ENCODE measurements around the gene MAGI1. TPM values are rescaled to one million over a fixed set of nuclear protein-coding genes. Genes with fewer than 3 reads are reported as not detected.

MAGI1 gene
- total RNA-seq, 1 experiment from 2014 or later: 58.2 TPM

- Mint-ChIP-seq H3K4me3 (peak overlapping the region; percentile 85), H3K4me1 (peaks cover 56% of the 10 kb centered on the region), H3K36me3 (no peaks in the 10 kb centered on the region), H3K27me3 (ENCODE audit: low read depth) (peaks cover 3% of the 10 kb centered on the region; the same call in 1 of the 2 replicates), H3K9me3 (no peaks in the 10 kb centered on the region), H3K27ac (peak overlapping the region; percentile 45; the same call in 1 of the 2 replicates)
- DNase-seq (ENCODE audit: low spot score): peak; percentile 85
- peak; percentile 77 for ATAC-seq
- CTCF ChIA-PET: interaction anchor here (1.4 to 3.5 kb wide), 2 partner anchors 28 to 115 kb away, joined by 4 to 13 read pairs; no protein-coding TSS in a partner anchor
- POLR2A ChIA-PET: interaction anchor here (0.8 to 1.2 kb wide), 5 partner anchors 10 to 158 kb away, joined by 3 to 4 read pairs (median 3); no protein-coding TSS in a partner anchor
- peak; percentile 88 for TF ChIP-seq E2F5 (CRISPR knock-in tag; IDR thresholded peaks at IDR 0.05)
- 0 out of 2 replicates have a peak, but pooled peaks have one; percentile 58 for TF ChIP-seq RELA (CRISPR knock-in tag; IDR thresholded peaks at IDR 0.05; ENCODE audit: borderline replicate concordance)
- no peak for TF ChIP-seq CREB1 (CRISPR knock-in tag; IDR thresholded peaks at IDR 0.05)
- peak; percentile 50; the same call in 1 of the 2 replicates for TF ChIP-seq TP53 (CRISPR knock-in tag; IDR thresholded peaks at IDR 0.05)
- TF ChIP-seq ATF1 (CRISPR knock-in tag; IDR thresholded peaks at IDR 0.05): no peak
- no peak for TF ChIP-seq ELF4 (CRISPR knock-in tag; IDR thresholded peaks at IDR 0.05; ENCODE audit: low read depth)
- no peak for TF ChIP-seq PREB (CRISPR knock-in tag; IDR thresholded peaks at IDR 0.05; ENCODE audit: borderline replicate concordance)
- TF ChIP-seq ATF2 (CRISPR knock-in tag; IDR thresholded peaks at IDR 0.05; ENCODE audit: borderline replicate concordance, low read depth): 0 out of 2 replicates have a peak, but pooled peaks have one; percentile 4
- no peak for TF ChIP-seq CTCF (IDR thresholded peaks at IDR 0.05)
- no peak for TF ChIP-seq E2F1 (CRISPR knock-in tag; IDR thresholded peaks at IDR 0.05)
- TF ChIP-seq MAX (CRISPR knock-in tag; IDR thresholded peaks at IDR 0.05): peak; percentile 96
- TF ChIP-seq SMAD4 (CRISPR knock-in tag; IDR thresholded peaks at IDR 0.05): 0 out of 2 replicates have a peak, but pooled peaks have one; percentile 14
- TF ChIP-seq FOXP1 (CRISPR knock-in tag; IDR thresholded peaks at IDR 0.05; ENCODE audit: borderline replicate concordance): peak; percentile 61; the same call in 1 of the 2 replicates
- TF ChIP-seq FOXP4 (CRISPR knock-in tag; IDR thresholded peaks at IDR 0.05): 0 out of 2 replicates have a peak, but pooled peaks have one; percentile 62
- peak; percentile 89; the same call in 1 of the 2 replicates for TF ChIP-seq NFE2L1 (CRISPR knock-in tag; IDR thresholded peaks at IDR 0.05)
- 0 out of 2 replicates have a peak, but pooled peaks have one; percentile 75 for TF ChIP-seq SMAD3 (CRISPR knock-in tag; IDR thresholded peaks at IDR 0.05; ENCODE audit: borderline replicate concordance)
- TF ChIP-seq NFYB (CRISPR knock-in tag; conservative IDR thresholded peaks at IDR 0.05; ENCODE audit: low read depth): 0 out of 2 replicates have a peak, but pooled peaks have one; percentile 10
- no peak for TF ChIP-seq AR (CRISPR knock-in tag; IDR thresholded peaks at IDR 0.05)
- TF ChIP-seq CREM (CRISPR knock-in tag; IDR thresholded peaks at IDR 0.05): peak; percentile 50; the same call in 1 of the 2 replicates
- TF ChIP-seq TEAD1 (CRISPR knock-in tag; IDR thresholded peaks at IDR 0.05): no peak
- TF ChIP-seq MXD4 (CRISPR knock-in tag; IDR thresholded peaks at IDR 0.05; ENCODE audit: borderline replicate concordance): no peak
- peak; percentile 90 for TF ChIP-seq IRF1 (CRISPR knock-in tag; IDR thresholded peaks at IDR 0.05)
- no peak for TF ChIP-seq SOX15 (CRISPR knock-in tag; IDR thresholded peaks at IDR 0.05)
- no peak for TF ChIP-seq ZNF423 (CRISPR knock-in tag; IDR thresholded peaks at IDR 0.05)
- no peak for TF ChIP-seq IRF2 (CRISPR knock-in tag; IDR thresholded peaks at IDR 0.05; ENCODE audit: borderline replicate concordance, low read depth)
Measured at GRCh38 chr3:65597952-65598413, 440.7 kb downstream of the MAGI1 start.

Data from WTC11 (cell line).